Astrocyte of the spinal cord (primary cell): Measurements from ENCODE around the gene CTR9.
"Not testable (repeated sequence)": the region's sequence is repeated elsewhere in the genome, so short reads cannot be mapped to it uniquely, and the experiment has no call there.

ENCODE experiments used
- DNase-seq: peaks from one replicate; pipeline ENCODE4 v3.0.0; 2011; ENCODE audit warnings: low read depth, low spot score
- H3K4me3 ChIP-seq: 2 replicates; pipeline ENCODE4 v1.5.1; 2011; ENCODE audit warnings: low read depth, mild to moderate bottlenecking, low read length, moderate library complexity
- in situ Hi-C: cut with HindIII; loops from 2 replicates; pipeline ENCODE4 v1.10.0; 2017; ENCODE audit warnings: low sequenced_read_pairs
- TF ChIP-seq, protein P1 (sequence below): IDR thresholded peaks from 2 replicates; pipeline ENCODE4 v1.5.1; 2012; ENCODE audit warnings: low read depth, mild to moderate bottlenecking, low read length, inconsistent platforms

Gene CTR9

DNA sequence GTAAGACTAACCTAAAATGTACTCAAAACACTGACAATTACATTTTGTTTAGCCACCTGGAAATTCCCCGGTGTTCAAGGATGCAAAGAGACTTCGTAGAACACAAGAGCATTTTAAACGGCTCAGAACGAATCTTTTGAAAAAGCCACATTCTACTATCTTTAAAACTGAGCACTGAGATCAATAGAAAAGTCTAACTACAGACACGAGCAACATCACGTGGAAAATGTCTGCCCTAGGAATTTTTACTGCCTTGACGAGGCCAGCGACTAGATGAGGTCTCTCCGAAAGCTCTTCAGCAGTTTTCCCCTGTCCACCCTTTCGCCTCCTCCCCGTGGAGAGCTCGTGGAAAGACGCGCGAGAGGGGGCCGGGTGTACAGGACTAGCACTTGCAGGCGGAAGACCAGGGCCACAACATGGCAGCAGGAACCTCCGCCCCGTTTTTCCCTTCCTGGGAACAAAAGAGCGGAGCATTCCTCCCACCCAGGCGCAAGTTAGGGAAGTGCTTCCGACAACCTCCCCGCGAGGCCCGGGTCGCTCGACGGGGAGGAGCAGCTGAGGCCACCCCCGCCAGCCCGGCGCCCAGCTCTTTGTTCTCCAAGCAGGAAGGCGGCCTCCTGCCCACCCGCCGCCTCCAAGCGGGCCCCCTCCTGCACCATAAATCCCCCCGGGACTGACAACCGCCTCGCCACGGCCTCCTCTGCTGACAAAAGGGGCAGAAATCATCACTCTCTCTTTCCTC, 56.6 kb downstream of the CTR9 start:
- DNase-seq = peak; percentile 51
- TF ChIP-seq, protein P1, sequence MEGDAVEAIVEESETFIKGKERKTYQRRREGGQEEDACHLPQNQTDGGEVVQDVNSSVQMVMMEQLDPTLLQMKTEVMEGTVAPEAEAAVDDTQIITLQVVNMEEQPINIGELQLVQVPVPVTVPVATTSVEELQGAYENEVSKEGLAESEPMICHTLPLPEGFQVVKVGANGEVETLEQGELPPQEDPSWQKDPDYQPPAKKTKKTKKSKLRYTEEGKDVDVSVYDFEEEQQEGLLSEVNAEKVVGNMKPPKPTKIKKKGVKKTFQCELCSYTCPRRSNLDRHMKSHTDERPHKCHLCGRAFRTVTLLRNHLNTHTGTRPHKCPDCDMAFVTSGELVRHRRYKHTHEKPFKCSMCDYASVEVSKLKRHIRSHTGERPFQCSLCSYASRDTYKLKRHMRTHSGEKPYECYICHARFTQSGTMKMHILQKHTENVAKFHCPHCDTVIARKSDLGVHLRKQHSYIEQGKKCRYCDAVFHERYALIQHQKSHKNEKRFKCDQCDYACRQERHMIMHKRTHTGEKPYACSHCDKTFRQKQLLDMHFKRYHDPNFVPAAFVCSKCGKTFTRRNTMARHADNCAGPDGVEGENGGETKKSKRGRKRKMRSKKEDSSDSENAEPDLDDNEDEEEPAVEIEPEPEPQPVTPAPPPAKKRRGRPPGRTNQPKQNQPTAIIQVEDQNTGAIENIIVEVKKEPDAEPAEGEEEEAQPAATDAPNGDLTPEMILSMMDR = no peak
- in situ Hi-C loops = no loop called here
- H3K4me3 ChIP-seq = peak overlapping the region; percentile 74

- peak overlapping the region; percentile 74 for H3K4me3 ChIP-seq
- TF ChIP-seq, protein P1 = no peak
- no peak for DNase-seq
- in situ Hi-C loops = no loop called here
Observed at GRCh38 chr11:10808235-10808552, 57.1 kb downstream of the CTR9 start.

DNA sequence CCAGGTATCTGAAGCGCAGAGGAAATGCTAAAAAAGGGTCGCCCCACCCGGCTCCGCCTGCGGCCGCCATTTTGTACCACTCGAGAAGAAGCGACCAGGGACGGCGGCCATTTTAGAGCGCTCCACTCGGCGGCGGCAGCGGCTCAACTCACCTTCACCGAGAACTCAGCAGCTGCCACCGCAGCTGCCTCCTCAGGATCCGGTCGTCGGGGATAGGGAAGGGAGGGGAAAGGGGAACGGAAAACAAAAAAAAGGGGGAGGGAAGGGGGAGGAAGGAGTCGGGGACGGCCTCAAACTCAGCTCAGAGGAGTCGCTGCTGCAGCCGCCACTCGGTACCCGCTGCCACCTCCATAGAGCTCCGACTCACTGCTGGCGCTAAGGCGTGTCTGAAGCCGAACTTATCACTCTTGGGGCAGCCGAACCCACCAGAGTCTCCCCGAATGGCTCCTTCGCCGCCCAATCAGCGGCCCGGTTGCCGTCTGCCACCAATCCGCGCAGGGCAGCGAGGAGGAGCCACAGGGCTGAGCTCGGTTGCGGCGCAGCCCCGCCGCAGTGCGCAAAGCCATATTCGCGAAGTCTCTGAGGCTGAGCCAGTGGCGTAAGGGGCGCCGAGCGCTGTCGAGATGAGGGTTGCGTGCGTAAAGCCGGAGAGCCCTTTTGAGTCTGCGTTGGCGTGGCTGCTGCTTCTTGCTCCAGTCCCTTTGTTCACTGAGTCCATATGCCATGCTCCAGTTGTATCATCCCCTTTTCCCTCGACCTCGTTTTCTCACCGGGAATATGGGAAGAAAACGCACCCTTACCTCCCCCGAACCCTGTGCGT, 57.7 kb downstream of the CTR9 start, which contains the start of gene EIF4G2:
EIF4G2 (minus strand) TSS at position 374 of the 820 bp plus-strand sequence.
- TF ChIP-seq, protein P1 = no peak
- in situ Hi-C loops = no loop called here
- H3K4me3 ChIP-seq = peak within 1 kb of the TSS; percentile 74
- peak; percentile 99 for DNase-seq

DNA sequence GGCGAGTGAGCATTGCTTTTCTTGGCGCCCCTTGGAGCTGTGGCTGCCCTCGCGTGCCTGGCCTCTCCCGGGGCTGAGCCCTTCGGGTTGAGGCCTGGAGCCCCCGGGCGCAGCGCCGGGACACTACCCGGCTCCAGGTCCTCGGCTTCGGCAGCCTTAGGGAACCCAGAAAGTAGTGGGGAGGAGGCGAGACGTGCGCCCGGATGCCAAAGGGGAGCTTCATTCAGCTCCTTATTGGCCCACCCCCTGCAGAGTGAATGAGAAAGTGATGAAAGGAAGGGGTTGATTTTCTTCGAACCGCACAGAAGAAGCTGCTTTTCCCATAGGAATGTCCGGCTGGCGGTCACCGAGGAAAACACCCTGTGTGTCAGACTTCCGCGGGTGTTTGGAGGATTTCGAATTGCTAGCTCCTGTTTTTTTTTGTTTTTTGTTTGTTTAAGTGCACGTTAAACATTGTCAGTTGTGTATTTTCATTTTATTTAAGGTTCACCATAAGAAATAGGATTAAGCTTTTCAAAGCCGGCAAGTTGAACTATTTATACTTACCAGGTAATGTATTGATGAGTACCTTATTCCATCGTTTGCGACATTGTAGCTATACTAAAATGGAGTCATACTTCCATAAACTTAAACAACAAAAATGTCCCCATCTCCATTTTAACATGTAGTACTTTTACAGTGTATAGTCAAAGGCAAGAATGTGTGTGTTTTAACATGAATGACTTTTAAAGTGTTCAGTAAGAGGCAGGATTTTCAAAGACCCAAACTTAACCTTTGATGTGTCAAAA, 58.5 kb downstream of the CTR9 start:
- in situ Hi-C loops = no loop called here
- peak; percentile 83 for DNase-seq
- peak overlapping the region; percentile 74 for H3K4me3 ChIP-seq
- TF ChIP-seq, protein P1 = no peak

- no peak overlapping the region for H3K4me3 ChIP-seq
- DNase-seq = no peak
- TF ChIP-seq, protein P1 = no peak
- in situ Hi-C loops = no loop called here
Observed at GRCh38 chr11:10813945-10814344, 62.9 kb downstream of the CTR9 start.

DNA sequence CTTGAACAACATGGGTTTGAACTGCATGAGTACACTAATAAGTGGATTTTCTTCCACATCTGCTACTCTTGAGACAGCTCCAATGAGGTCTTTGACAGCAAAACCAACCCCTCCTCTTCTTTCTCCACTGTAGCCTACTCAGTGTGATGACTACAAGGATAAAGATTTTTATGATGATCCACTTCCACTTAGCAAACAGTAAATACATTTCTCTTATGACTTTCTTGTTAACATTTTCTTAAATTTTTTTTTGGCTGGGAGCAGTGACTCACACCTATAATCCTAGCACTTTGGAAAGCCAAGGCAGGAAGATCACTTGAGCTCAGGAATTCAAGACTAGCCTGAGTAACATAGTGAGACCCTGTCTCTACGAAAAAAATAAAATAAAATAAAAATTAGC, 67.5 kb downstream of the CTR9 start:
- DNase-seq = peak; percentile 39
- H3K4me3 ChIP-seq = no peak overlapping the region
- in situ Hi-C loops = no loop called here
- TF ChIP-seq, protein P1 = no peak

DNA sequence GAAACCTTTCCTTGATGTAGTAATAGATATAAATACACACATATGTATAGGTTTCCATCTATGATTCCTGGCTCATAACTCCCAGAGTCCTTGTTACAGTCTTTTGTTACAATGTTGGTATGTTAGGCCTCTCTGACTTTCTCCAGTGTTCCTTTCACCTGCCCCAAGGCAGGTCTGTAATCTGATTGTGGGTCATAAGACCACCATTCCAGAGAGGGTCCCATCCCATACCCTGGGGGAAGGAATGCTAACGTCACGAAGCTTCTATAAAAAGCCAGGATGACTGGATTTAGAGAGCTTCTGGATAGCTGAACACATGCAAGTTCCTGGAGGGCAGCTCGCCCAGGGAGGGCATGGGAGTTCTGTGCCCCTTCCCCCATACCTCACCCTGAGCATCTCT, 71.4 kb downstream of the CTR9 start:
- DNase-seq, H3K4me3 ChIP-seq, in situ Hi-C loops: not testable (repeated sequence)
